Activated CD8-positive, alpha-beta T cell treated with anti-CD3 and anti-CD28 coated beads for 36 hours (primary cell): ENCODE measurements around the gene GDF9. TPM values are rescaled to one million over a fixed set of nuclear protein-coding genes. Genes with fewer than 3 reads are reported as not detected.

Experiments
- ATAC-seq: fragments of 200-7000 bp; cut with Tn5 transposase; one replicate; pipeline ENCODE4 v1.10.0; 2021; ENCODE audit warnings: mild to moderate bottlenecking, moderate library complexity
- CTCF ChIA-PET: fragments of 350-600 bp; sonication (Branson Sonifier 250); formaldehyde crosslinking; loops from one replicate; lab custom pipeline; 2021; ENCODE audit warnings: antibody characterized with exemption; lab: Charles Lee
- POLR2A ChIA-PET: fragments of 350-600 bp; sonication (Branson Sonifier 250); formaldehyde crosslinking; loops from one replicate; lab custom pipeline; 2021; ENCODE audit warnings: antibody characterized with exemption; lab: Charles Lee
- DNase-seq: peaks from one replicate; pipeline ENCODE4 v3.0.0-alpha.2; 2020
- H3K27ac Mint-ChIP-seq: one replicate; pipeline ENCODE4 v1.8.0; 2021; ENCODE audit warnings: mild to moderate bottlenecking, mixed read lengths
- H3K27me3 Mint-ChIP-seq: one replicate; pipeline ENCODE4 v1.8.0; 2021; ENCODE audit warnings: mixed read lengths
- H3K36me3 Mint-ChIP-seq: one replicate; pipeline ENCODE4 v1.8.0; 2021; ENCODE audit warnings: low read depth, mixed read lengths
- H3K4me1 Mint-ChIP-seq: one replicate; pipeline ENCODE4 v1.8.0; 2021; ENCODE audit warnings: low read depth, mixed read lengths
- H3K4me3 Mint-ChIP-seq: one replicate; pipeline ENCODE4 v1.8.0; 2021; ENCODE audit warnings: mild to moderate bottlenecking, moderate library complexity, mixed read lengths
- H3K9me3 Mint-ChIP-seq: one replicate; pipeline ENCODE4 v1.8.0; 2021; ENCODE audit warnings: mixed read lengths
- intact Hi-C: fragments of 100-400 bp; cut with micrococcal nuclease; formaldehyde crosslinking; loops from one replicate; pipeline ENCODE4 v1.10.0; 2022
- total RNA-seq, 2 experiments: library from RNA; stranded (reverse); gene quantifications; one replicate each; pipeline ENCODE4 v1.2.3, GENCODE V29; 2021
- TF ChIP-seq, protein P1 (sequence below): fragments of 200-600 bp; IDR thresholded peaks from one replicate; pipeline ENCODE4 v1.8.0; 2022; ENCODE audit warnings: antibody characterized with exemption, mild to moderate bottlenecking

The GDF9 gene
- total RNA-seq, 2 experiments from 2014 or later = 0.90 to 0.94 TPM

DNA sequence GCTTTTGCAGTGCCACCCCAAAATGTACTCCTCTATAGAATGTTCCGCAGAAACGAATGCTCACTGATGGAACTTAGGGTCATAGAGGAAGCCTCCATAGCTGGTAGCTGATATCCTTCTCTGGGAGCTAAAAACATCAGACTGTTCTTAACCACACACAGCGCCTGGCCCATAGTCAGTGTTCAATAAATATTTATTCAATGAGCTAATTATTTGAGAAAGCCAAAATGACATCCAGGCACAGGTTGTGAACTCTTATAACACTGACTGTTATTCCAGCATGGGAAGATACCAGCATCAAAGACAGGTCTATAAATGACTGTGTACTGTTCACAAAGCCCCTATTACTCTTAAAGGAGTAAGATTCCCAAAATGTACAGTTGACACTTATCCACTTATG lies 12.9 kb downstream of the GDF9 start:
- POLR2A ChIA-PET = no interaction called here
- Mint-ChIP-seq H3K4me3 (no peak overlapping the region), H3K27me3 (peaks cover 10% of the 10 kb centered on the region), H3K27ac (no peak overlapping the region), H3K9me3 (no peaks in the 10 kb centered on the region), H3K4me1 (peaks cover 3% of the 10 kb centered on the region), H3K36me3 (no peaks in the 10 kb centered on the region)
- TF ChIP-seq, protein P1, sequence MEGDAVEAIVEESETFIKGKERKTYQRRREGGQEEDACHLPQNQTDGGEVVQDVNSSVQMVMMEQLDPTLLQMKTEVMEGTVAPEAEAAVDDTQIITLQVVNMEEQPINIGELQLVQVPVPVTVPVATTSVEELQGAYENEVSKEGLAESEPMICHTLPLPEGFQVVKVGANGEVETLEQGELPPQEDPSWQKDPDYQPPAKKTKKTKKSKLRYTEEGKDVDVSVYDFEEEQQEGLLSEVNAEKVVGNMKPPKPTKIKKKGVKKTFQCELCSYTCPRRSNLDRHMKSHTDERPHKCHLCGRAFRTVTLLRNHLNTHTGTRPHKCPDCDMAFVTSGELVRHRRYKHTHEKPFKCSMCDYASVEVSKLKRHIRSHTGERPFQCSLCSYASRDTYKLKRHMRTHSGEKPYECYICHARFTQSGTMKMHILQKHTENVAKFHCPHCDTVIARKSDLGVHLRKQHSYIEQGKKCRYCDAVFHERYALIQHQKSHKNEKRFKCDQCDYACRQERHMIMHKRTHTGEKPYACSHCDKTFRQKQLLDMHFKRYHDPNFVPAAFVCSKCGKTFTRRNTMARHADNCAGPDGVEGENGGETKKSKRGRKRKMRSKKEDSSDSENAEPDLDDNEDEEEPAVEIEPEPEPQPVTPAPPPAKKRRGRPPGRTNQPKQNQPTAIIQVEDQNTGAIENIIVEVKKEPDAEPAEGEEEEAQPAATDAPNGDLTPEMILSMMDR = no peak
- CTCF ChIA-PET = interaction anchor here (1.4 to 1.9 kb wide), 2 partner anchors 10 to 23 kb away, joined by 4 to 6 read pairs; partner anchors contain the start of gene SHROOM1
- DNase-seq (no peak), ATAC-seq (no peak)
- intact Hi-C loops = no loop called here

DNA sequence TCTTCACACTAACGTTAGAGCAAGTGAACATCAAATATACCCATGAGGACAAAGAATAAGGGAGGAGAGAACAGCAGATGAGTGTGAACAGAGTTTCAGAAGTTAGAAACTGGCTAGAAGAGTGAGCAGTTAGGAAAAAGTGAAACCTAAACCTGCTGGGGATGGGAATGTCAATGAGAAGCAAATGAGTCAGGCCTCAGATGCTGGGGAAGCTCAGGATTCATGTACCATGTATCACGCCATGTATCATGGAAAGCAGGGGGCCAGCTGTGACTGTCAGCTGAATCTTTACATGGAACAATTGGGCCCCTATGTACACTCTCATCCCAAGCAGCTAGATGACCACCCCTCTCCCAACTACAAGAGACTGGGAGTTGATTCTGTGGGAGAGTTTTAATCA lies 16.2 kb downstream of the GDF9 start:
- no peak for DNase-seq
- TF ChIP-seq, protein P1 = no peak
- H3K9me3 Mint-ChIP-seq = no peaks in the 10 kb centered on the region
- peaks cover 3% of the 10 kb centered on the region for H3K27me3 Mint-ChIP-seq
- H3K4me1 Mint-ChIP-seq = peaks cover 3% of the 10 kb centered on the region
- no peak overlapping the region for H3K4me3 Mint-ChIP-seq
- intact Hi-C loops = no loop called here
- H3K27ac Mint-ChIP-seq = no peak overlapping the region
- ATAC-seq = no peak
- POLR2A ChIA-PET = interaction anchor here (0.9 to 1.1 kb wide), 2 partner anchors 9 to 55 kb away, joined by 3 read pairs; no protein-coding TSS in a partner anchor
- no peaks in the 10 kb centered on the region for H3K36me3 Mint-ChIP-seq
- CTCF ChIA-PET = no interaction called here

DNA sequence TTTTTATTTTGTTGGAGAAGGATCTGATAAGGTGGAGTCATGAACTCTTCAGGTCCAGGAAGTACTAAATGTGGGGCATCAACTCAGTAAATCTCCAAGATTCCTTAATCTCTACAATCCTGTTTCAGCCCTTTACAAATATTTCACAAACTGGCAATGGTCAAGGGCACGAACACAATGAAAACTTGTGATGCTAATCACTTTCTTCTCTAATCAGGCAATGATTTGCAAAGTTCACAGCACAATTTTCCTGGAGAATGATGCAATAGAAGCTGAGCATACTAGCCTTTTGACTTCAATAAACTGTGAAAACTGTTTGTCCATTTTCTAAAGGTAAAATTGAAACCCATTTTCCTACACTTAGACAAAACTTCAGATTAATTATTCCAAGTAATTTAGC lies 16.9 kb downstream of the GDF9 start:
- H3K27ac Mint-ChIP-seq = no peak overlapping the region
- TF ChIP-seq, protein P1 = no peak
- ChIA-PET POLR2A (no interaction called here), CTCF (interaction anchor here (1.0 kb wide), 1 partner anchor 14 kb away, joined by 4 read pairs; no protein-coding TSS in a partner anchor)
- H3K9me3 Mint-ChIP-seq = no peaks in the 10 kb centered on the region
- H3K27me3 Mint-ChIP-seq = peaks cover 3% of the 10 kb centered on the region
- no peaks in the 10 kb centered on the region for H3K36me3 Mint-ChIP-seq
- no peak overlapping the region for H3K4me3 Mint-ChIP-seq
- intact Hi-C loops = no loop called here
- DNase-seq (no peak), ATAC-seq (no peak)
- peaks cover 3% of the 10 kb centered on the region for H3K4me1 Mint-ChIP-seq

DNA sequence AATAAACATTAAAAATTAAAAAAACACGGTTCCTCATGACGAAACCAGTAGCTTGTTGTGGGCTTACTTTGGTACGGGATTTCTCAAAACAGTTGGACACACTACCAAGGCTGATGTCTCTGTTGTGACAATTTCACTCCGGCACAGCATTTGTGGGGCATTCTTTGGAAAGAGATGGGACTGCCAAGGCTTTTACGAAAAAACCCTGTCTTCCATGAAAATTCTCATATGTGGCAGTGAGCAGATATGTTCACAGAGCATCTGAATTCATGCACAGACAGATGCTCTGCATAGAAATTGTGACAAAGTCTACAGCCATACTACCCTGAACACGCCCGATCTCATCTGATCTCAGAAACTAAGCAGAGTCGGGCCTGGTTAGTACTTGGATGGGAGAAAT lies 18.0 kb downstream of the GDF9 start:
- intact Hi-C loops = no loop called here
- CTCF ChIA-PET = interaction anchor here (1.0 kb wide), 1 partner anchor 15 kb away, joined by 4 read pairs; no protein-coding TSS in a partner anchor
- Mint-ChIP-seq H3K27me3 (peaks cover 2% of the 10 kb centered on the region), H3K27ac (no peak overlapping the region), H3K36me3 (no peaks in the 10 kb centered on the region), H3K4me3 (no peak overlapping the region), H3K4me1 (peaks cover 2% of the 10 kb centered on the region), H3K9me3 (no peaks in the 10 kb centered on the region)
- POLR2A ChIA-PET = no interaction called here
- DNase-seq (no peak), ATAC-seq (no peak)
- TF ChIP-seq, protein P1 = no peak

DNA sequence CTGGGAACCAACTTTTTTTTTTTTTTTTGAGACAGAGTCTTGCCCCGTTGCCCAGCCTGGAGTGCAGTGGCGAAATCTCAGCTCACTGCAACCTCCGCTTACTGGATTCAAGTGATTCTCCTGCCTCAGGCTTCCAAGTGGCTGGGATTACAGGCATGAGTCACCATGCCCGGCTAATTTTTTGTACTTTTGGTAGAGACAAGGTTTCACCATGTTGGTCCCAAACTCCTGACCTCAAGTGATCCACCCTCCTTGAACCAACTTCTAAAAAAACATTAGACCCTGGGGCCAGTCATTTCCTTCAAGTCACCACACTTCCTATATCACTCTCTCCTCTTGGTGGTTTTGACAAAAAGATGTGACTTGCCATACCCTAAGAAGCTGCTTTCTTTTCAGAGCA lies 25.0 kb downstream of the GDF9 start:
- Mint-ChIP-seq H3K36me3 (no peaks in the 10 kb centered on the region), H3K27ac (no peak overlapping the region), H3K9me3 (no peaks in the 10 kb centered on the region), H3K4me1 (no peaks in the 10 kb centered on the region), H3K4me3 (no peak overlapping the region), H3K27me3 (no peaks in the 10 kb centered on the region)
- intact Hi-C loops = no loop called here
- DNase-seq = no peak
- ChIA-PET POLR2A (interaction anchor here (1.0 kb wide), 1 partner anchor 9 kb away, joined by 3 read pairs; no protein-coding TSS in a partner anchor), CTCF (interaction anchor here (0.6 to 1.0 kb wide), 2 partner anchors 12 to 23 kb away, joined by 3 read pairs; no protein-coding TSS in a partner anchor)
- TF ChIP-seq, protein P1 = no peak
- ATAC-seq = no peak
